HTERT RPE-1 (cell line): ENCODE results near the gene KLHL4.
"Not testable (repeated sequence)": the region's sequence is repeated elsewhere in the genome, so short reads cannot be mapped to it uniquely, and the experiment has no call there.

Experiments
- in situ Hi-C: fragments of 300-500 bp; cut with MboI; formaldehyde crosslinking; loops from 4 replicates; pipeline ENCODE4 v1.14.3; 2020; ENCODE audit warnings: low sequenced_read_pairs

Gene KLHL4

DNA sequence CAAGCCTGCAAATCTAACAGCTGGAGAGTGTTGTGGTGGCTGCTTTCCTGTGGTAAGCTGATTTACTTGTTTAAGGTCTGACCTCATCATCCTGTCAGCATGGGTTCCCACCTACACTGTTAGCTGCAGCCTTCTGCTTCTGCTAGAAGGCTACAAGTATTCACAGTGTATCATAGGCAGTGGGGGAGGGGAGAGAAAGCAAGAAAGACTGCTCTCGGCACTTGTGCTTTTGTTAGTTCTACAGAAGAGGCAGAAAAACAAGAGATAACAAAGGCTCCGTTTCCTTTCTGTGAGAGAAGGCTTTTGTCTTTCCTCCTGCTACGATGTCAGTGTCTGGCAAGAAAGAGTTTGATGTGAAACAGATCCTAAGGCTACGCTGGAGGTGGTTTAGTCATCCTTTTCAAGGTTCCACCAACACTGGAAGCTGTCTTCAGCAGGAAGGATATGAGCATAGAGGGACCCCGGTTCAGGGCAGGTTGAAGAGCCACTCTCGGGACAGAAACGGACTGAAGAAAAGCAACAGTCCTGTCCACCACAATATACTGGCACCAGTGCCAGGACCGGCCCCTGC lies at the start of gene KLHL4:
KLHL4 (plus strand) TSS at position 232 of the 571 bp plus-strand sequence; CDS start at position 324, 92 bp downstream.
- in situ Hi-C loops, result no loop called here

DNA sequence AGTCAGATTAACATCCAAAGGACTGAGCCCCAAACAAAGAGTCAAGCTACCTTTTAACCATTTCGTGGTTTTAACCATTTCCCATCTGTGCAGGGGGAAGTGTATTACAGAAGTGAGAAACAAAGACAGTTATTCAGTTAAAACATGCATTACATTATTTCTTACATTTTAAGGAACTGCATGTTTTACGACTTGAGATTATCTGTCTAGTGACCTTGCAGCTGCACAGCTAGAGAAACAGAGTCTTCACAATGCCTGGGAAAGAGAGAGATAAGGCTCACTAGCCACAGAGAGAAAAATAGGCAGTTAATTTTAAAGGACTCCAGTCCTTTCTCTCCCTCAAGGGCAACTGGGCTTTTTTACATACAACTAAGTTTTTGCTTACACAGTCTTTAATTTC lies 48.7 kb upstream of the KLHL4 start:
- in situ Hi-C loops, result no loop called here

- in situ Hi-C loops, result no loop called here
These were observed 41.8 kb upstream of the KLHL4 start for GRCh38 chrX:87475793-87476192.

DNA sequence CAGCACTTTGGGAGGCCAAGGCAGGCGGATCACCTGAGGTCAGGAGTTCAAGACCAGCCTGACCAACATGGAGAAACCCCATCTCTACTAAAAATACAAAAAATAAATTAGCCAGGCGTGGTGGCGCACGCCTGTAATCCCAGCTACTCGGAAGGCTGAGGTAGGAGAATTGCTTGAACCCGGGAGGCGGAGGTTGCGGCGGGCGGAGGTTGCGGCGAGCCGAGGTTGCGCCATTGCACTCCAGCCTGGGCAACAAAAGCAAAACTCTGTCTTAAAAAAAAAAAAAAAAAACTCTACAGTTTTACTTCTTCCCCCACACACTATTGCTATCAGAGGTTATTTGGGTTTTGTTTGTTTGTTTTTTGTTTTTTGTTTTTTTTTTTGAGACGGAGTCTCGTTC lies 38.9 kb upstream of the KLHL4 start:
- in situ Hi-C loops, result not testable (repeated sequence)

GRCh38 chrX:87489071-87489470 lies 28.5 kb upstream of the KLHL4 start:
- in situ Hi-C loops, result no loop called here

GRCh38 chrX:87515836-87516235 lies 1.8 kb upstream of the KLHL4 start:
- in situ Hi-C loops, result no loop called here

- in situ Hi-C loops, result no loop called here
These were observed 883 bp upstream of the KLHL4 start for GRCh38 chrX:87516717-87517121.

DNA sequence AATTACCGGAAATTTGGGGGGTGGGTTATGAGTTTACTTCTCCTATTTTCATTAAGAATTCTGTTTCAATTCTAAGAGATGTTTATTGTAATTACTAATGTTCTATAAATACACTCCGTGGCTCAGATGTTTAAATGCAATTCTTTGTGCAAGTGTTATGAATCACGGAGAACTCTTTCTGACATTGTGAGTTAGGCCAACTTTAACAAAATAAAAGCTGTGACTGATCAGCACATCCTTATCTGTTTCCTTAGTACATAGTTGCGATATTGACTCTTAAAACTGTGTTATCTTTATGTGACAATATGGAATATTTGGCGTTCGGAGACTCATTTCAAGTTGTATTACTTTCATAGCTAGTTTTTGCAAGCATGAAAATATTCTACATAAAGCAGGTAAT lies 902 bp downstream of the KLHL4 start:
- in situ Hi-C loops, result no loop called here

DNA sequence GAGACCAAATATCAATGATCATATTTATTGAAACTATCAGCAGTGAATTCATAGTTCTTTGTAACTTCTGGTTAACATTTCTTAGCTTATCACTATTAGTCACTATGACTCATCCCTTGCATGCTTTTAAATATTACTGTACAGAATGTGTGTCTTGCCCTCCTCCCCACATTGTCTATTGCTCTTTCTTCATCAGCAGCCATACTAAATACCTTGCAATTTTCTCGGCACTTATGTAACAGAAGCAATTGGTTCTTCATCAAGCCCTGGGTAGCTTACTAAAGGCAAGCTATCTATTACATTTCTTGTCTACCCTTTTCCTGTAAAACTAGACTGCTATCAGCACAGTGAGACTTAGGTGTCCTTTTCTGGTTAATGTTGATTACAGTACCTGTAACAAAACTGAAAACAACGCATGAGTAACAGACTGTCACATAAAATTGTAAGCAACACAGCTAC lies 8.2 kb downstream of the KLHL4 start:
- in situ Hi-C loops, result no loop called here

DNA sequence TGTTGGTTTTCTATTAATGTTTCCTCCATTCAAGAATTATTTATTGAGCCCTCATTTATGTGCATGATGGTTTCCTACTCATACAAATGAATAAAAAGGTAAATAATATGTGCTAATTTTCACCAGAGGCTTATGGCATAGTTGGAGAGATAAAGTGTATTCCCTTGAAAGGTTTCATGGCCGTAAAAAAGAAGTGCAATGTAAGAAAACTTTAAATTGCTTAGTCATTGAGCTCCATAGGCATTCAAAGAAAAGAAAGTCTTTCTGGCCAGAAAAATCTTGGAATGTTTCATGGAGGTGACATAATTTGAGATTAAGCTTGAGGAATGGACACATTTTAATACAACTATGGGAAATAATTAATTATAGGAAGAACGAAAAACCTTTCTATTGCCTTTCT lies 8.7 kb downstream of the KLHL4 start:
- in situ Hi-C loops, result no loop called here

DNA sequence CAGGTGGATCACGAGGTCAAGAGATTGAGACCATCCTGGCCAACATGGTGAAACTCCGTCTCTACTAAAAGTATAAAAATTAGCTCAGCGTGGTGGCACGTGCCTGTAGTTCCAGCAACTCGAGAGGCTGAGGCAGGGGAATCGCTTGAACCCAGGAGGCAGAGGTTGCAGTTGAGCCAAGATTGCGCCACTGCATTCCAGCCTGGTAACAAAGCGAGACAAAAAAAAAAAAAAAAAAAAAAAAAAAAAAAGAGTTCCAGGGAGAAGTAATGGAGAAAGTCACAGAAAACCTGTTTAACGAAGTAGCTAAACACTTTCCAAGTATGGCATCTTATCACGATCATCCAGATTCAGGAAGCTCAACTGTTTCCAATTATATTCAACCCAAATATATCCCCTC lies 10.9 kb downstream of the KLHL4 start:
- in situ Hi-C loops, result no loop called here

GRCh38 chrX:87571964-87572363 lies 54.4 kb downstream of the KLHL4 start:
- in situ Hi-C loops, result no loop called here

GRCh38 chrX:87572901-87573300 lies 55.3 kb downstream of the KLHL4 start:
- in situ Hi-C loops, result no loop called here

GRCh38 chrX:87578978-87579377 lies 61.4 kb downstream of the KLHL4 start:
- in situ Hi-C loops, result no loop called here

DNA sequence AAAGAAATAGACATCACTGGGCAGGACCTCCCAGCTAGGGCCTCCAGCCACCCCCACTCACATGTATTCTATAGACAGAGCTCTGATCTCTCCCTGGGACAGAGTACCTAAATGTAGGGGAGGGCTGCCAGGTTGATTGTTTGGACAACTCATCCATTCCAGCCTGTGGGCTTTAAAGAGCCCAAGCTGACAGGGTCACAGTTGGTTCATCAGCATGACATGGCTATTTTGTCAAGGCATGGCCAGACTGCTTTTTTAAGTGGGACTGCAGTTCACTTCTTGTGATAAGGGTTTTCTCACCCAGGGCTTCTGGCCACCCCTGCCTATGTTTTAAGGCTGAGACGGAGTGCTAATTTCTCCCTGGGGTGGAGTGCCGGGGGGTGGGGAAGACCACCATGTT lies 63.3 kb downstream of the KLHL4 start:
- in situ Hi-C loops, result no loop called here

DNA sequence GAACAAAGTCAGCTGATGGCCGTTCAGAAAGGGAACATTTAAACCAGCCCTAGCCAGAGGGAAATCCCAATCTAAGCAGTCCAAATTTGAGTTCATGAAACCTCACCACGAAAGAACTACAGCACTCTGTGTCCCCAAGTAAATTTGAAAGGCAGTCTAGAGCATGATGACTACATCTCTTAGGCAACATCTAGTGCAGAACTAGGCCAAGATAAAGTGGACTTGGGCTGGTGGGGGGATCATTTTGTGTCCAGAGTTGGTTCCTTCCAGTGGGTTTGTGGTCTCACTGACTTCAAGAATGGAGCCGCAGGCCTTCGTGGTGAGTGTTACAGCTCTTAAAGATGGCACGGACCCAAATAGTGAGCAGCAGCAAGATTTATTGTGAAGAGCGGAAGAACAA lies 64.9 kb downstream of the KLHL4 start:
- in situ Hi-C loops, result no loop called here

- in situ Hi-C loops, result no loop called here
These were observed 66.1 kb downstream of the KLHL4 start for GRCh38 chrX:87583679-87584078.

GRCh38 chrX:87616371-87616770 lies 98.8 kb downstream of the KLHL4 start:
- in situ Hi-C loops, result no loop called here

- in situ Hi-C loops, result no loop called here
These were observed 104.1 kb downstream of the KLHL4 start for GRCh38 chrX:87621697-87622096.

GRCh38 chrX:87626996-87627395 lies 109.4 kb downstream of the KLHL4 start:
- in situ Hi-C loops, result no loop called here

GRCh38 chrX:87634361-87634760 lies 116.8 kb downstream of the KLHL4 start:
- in situ Hi-C loops, result no loop called here

DNA sequence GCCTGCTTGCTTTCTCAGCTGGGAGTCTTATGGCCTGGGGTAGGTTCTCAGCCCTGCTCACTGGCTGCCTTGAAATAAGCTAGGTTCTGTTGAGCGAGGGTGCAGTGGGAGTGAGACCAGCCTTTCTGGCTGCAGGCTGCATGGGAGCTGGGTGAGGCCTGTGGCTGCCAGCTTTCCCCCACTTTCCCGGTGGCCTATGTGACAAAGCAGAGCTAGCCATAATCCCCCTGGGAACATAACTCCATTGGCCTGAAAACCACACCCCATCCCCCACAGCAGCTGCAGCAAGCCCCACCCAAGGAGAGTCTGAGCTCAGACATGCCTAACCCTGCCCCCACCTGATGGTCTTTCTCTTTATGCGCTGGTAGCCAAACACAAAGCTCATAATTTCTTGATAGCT lies 118.9 kb downstream of the KLHL4 start:
- in situ Hi-C loops, result no loop called here

DNA sequence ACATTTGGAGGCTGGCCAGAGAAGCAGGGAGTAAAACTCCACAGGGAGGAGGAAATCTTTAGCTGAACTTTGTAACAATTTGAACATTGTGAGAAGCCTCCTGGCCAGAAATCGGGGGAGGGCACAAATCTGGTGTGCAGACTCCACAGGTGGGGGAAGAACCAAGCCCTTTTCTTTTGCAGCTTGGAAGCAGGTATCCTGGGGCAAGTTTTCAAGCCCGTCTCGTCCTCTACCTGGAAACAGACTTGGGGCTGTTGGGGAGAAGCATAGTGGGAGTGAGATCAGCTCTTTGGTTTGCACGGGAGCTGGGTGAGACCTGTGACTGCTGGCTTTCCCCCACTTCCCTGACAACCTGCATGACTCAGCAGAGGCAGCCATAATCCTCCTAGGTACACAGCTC lies 123.8 kb downstream of the KLHL4 start:
- in situ Hi-C loops, result not testable (repeated sequence)
